Stimulated activated naive CD8-positive, alpha-beta T cell treated with anti-CD3 and anti-CD28 coated beads, Interleukin-15, Interleukin-2, amounts not matched to agents 100 U/mL and 50 U/mL, for 24 hours (primary cell): Measurements from ENCODE around the gene CHN1.

Source experiments
- ATAC-seq: fragments of 150-1000 bp; cut with Tn5 transposase; one replicate; pipeline ENCODE4 v1.10.0; 2021
- DNase-seq: peaks from one replicate; pipeline ENCODE4 v3.0.0; 2021

Gene CHN1

GRCh38 chr2:174768557-174768956, 236.6 kb downstream of the CHN1 start:
- no peak for ATAC-seq
- no peak for DNase-seq

- DNase-seq (no peak), ATAC-seq (no peak)
These were observed 238.9 kb downstream of the CHN1 start for GRCh38 chr2:174766271-174766670.

GRCh38 chr2:174765576-174765975, 239.6 kb downstream of the CHN1 start:
- ATAC-seq (no peak), DNase-seq (no peak)

- ATAC-seq: peak; percentile 12
- DNase-seq: no peak
These were observed 240.6 kb downstream of the CHN1 start, which contains the start of gene CHRNA1 for GRCh38 chr2:174764280-174765255. Gene CHRNA1, minus strand, starts transcription at chr2:174764472. Its CDS starts 78 bp downstream, at chr2:174764394.

GRCh38 chr2:174763780-174764179, 241.4 kb downstream of the CHN1 start:
- ATAC-seq (no peak), DNase-seq (no peak)

- no peak for ATAC-seq
- no peak for DNase-seq
These were observed 242.7 kb downstream of the CHN1 start for GRCh38 chr2:174762464-174762863.

- ATAC-seq (no peak), DNase-seq (no peak)
These were observed 243.3 kb downstream of the CHN1 start for GRCh38 chr2:174761837-174762236.

GRCh38 chr2:174760845-174761473, 244.2 kb downstream of the CHN1 start:
- ATAC-seq: no peak
- DNase-seq: no peak

- DNase-seq: no peak
- no peak for ATAC-seq
These were observed 245.7 kb downstream of the CHN1 start for GRCh38 chr2:174759381-174760065.

GRCh38 chr2:174756743-174757142, 248.4 kb downstream of the CHN1 start:
- ATAC-seq (no peak), DNase-seq (no peak)

- ATAC-seq: peak; percentile 56
- DNase-seq: peak; percentile 31
These were observed 252.0 kb downstream of the CHN1 start for GRCh38 chr2:174753038-174753633.

- DNase-seq: no peak
These were observed 252.7 kb downstream of the CHN1 start for GRCh38 chr2:174752403-174753037.

GRCh38 chr2:174750923-174751441, 254.2 kb downstream of the CHN1 start:
- ATAC-seq (peak; percentile 37), DNase-seq (peak; percentile 55)

More at GRCh38 chr2:174752403-174753037, 252.7 kb downstream of the CHN1 start:
- peak; percentile 69 for ATAC-seq

- ATAC-seq: no peak
- DNase-seq: no peak
These were observed 255.4 kb downstream of the CHN1 start for GRCh38 chr2:174749793-174750192.

- peak; percentile 79 for DNase-seq
- peak; percentile 25 for ATAC-seq
These were observed 256.2 kb downstream of the CHN1 start for GRCh38 chr2:174748948-174749347.
